Kidney tubule cell (primary cell): ENCODE results near the gene POLE4.

Experiments
- DNase-seq: peaks from one replicate; pipeline ENCODE4 v3.0.0-alpha.2; 2018; ENCODE audit warnings: low spot score

Gene POLE4

GRCh38 chr2:74939919-74940812, 18.3 kb upstream of the POLE4 start:
- no peak for DNase-seq

GRCh38 chr2:74941284-74941683, 17.2 kb upstream of the POLE4 start:
- no peak for DNase-seq

DNA sequence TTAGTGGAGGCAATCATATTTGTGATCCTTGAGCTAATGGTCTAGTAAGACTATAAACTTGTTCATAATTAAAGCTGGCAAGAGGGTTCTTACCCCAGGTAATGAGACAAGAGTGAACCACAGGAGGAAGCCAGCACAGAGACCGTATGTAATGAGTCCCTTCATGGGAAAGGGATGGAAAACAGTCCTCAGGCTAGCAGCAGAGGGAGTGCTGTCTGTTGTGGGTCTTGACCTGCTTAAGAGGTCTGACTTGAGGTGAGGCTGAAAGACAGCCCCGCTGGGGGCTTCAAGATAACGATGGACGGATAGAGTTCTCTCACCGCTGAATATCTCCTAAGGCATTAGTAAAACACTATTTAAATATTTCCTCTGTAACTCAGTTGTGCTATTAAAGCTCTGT, 16.2 kb upstream of the POLE4 start:
- no peak for DNase-seq

DNA sequence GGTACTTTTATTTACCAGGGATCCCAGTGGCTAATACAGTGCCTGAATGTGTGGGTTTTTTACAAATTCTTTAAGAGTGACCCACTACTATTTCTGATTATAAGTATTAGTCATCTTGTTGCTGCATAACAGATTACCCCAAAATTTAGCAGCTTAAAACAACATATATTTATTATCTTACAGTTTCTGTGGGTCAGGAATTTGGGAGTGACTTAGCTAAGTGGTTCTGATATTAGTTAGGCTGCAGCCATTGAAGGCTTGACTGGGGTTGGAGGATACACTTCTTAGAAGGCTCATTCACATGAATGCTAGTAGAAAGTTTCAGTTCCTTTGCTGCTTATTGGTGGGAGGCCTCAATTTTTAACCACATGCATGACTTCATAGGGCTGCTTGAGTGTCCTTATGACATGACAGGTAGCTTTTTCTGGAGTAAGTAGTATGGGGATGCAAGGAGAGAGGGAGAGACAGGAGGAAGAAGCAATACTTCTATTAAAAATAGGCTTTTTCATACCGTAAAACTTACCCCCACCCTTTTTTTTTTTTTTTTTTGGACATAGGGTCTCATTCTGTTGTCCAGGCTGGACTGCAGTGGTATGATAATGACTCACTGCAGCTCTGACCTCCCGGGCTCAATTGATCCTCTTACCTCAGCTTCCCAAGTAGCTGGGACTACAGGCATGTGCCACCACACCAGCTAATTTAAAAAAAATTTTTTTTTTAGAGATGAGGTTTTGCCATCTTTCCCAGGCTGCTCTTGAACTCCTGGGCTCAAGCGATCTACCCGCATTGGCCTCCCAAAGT, 13.3 kb upstream of the POLE4 start:
- peak; percentile 46 for DNase-seq

- no peak for DNase-seq
Observed at GRCh38 chr2:74945788-74946331, 12.6 kb upstream of the POLE4 start.

DNA sequence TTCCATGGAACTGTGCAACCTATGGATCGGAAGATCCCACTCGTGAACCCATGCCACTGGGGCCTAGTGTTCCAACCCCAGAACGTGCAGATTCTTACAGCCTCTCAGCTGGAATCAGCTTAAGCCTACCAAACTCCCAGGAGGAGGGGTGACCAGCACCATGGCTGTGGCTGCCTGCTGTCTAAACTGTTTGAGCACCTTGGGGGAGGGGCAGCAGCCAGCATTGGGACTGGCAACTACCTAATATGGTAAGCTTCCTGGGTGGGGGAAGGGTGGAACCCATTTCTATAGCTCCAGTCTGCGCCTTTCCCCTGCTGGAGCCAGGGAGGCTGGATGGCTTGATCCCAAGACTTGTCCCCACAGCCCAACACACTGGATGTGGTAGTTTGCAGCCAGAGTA, 10.7 kb upstream of the POLE4 start:
- no peak for DNase-seq

- no peak for DNase-seq
Observed at GRCh38 chr2:74948779-74949178, 9.7 kb upstream of the POLE4 start.

GRCh38 chr2:74951211-74951754, 7.2 kb upstream of the POLE4 start:
- peak; percentile 46 for DNase-seq

DNA sequence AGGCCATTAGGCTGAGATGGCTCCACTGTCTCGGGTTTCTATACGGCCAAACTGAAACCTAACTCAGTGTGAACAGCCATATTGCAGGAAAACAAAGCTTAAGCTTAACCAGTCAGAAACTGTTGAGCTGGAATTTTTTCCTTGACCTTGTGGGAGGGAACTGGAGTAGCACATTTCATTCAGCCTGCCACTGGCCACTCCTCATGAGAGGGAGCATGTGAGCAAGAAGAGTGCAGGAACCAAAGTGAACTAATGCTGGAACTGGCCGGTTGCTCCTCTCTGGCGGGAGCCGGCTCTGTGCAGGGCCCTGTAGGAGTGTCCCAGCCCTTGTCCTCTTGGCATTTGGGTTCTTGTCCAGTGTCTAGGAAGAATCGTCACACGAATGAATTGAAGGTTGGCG, 5.9 kb upstream of the POLE4 start:
- no peak for DNase-seq

- no peak for DNase-seq
Observed at GRCh38 chr2:74953796-74954499, 4.5 kb upstream of the POLE4 start.

- no peak for DNase-seq
Observed at GRCh38 chr2:74954500-74954874, 4.0 kb upstream of the POLE4 start.

DNA sequence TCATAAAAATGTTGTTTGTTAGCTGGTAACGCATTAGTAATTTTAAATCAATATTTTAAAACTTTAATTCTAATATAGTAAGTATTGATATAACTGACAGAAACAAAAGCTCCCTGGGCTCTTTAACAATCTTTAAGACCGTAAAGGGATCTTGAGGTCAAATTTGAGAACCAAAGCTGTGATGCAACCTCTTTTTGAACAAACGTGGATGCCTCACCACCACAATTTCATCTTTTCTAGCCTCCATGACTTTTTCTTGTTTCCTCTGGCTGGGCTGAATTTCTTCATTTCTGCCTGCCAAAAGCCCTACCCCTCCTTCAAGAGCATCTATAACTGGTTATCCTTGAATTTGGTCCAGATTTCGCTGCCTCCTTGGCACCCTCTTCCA, 563 bp upstream of the POLE4 start:
- DNase-seq: no peak

DNA sequence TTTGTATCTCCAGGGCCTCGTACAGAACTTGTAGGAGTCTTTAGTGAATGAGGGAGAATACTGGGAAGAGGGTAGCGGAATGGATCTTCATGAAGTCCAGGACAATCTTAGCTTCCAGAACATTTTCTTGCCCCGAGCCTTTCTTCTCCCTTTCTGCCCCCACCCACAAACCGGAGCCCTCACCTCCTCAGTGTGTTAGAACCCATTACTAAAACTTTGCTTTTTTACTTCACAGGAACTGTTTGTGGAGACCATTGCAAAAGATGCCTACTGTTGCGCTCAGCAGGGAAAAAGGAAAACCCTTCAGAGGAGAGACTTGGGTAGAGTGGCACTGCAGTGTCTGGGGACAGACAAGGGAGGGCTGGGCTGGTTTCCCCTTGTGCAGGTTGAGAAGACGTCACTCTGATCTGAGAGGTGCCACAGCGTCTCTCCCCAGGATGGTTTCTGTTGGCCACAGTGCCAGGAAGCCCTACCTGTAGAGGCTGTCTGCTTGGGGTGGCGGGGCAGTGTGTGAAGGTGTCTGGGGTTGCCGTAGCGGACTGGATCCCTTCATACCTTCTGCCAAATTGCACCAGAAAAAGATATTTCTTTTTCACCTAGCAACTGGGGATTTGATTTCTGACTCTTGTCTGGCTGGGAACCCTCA, 786 bp downstream of the POLE4 start:
- no peak for DNase-seq

GRCh38 chr2:74966887-74967286, 8.4 kb downstream of the POLE4 start:
- no peak for DNase-seq

DNA sequence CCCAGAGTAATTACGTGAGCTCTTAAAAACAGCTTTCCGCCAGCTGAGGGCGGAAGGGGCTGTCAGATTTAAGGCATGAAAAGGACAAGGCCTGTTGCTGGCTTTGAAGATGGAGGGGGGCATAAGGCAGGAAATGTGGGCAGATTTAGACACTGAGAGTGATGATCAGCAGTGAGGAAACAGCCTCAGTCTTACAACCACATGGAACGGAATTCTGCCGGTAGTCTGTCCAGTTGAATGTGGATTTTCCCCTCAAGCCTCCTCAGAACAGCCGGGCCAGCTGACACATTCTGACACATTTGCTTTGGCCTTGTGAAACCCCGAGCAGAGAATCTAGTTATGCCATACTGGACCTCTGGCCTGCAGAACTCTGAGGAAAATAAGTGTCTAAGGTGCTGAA, 16.6 kb downstream of the POLE4 start:
- no peak for DNase-seq

- DNase-seq: no peak
Observed at GRCh38 chr2:74979844-74980243, 21.4 kb downstream of the POLE4 start.

GRCh38 chr2:74982577-74982976, 24.1 kb downstream of the POLE4 start:
- DNase-seq: no peak

DNA sequence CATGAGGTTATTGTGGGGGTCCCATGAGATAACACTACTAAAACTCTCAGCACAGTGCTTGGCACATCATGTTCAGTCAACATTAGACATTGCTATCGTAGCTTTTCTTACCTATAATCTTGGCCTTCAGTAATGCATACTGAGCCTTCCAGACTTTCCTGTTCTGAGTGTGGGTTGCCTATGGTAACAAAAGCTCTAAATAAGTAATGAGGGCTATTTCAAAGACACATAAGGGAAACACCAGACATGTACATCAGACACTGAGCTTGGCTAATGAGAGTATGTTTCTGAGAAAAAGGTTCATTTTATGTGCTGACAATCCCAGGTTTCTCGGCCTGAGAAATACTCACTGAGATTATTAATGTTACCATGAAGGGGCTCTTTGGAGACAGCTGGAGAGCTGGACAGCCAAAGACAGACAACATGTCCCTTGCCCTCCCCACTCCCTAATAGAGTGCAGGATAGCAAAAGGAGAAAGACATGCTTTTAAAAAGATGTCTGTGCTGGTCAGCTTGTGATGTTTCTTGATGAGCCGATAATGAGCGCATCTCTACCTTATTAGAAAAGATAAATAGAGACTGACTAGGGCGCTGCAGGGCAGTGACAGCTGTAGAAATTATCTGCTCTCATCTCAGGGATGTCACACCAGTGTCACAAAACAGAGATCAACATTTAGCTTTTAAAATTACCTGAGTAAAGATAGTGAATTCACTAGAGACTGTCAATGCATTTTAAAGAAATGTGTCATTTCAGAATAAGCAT, 25.4 kb downstream of the POLE4 start:
- DNase-seq: no peak

- no peak for DNase-seq
Observed at GRCh38 chr2:74984947-74985637, 26.6 kb downstream of the POLE4 start.

DNA sequence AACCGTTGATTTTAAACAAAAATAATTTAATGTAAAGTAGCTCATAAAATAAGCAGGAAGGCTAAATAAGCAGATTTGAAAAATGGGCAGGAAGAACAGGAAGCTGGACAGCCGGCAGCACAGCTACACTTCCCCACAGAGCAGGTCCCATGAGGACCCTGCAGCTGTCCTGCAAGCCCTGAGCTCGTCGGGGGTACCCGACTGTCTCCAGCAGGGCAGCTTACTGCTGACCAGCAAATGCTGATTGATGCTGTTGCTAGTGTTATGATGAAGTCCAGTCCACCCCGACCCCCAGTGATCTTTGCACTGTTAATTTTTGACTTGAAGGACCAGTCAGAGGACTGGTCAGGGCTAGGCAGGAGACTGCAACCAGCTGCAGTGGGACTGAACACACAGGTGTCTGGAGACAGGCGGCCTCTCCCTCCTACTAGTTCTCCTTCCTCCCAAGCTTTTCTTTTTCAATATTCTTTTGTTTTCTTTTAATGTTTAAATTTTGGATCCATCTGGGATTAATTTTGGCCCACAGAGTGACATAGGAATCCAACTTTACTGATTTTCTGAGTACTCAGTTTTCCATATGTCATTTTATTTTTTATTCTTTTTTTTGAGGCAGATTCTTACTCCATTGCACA, 27.7 kb downstream of the POLE4 start:
- DNase-seq: no peak
